GM18520 (cell line): ENCODE measurements around the gene CADM1.
A peak's percentile ranks its signal among the peaks of the same experiment; 100 is the strongest.

ENCODE experiments used
- ATAC-seq: cut with Tn5 transposase; IDR thresholded peaks from one replicate; pipeline ENCODE4 v1.9.1; 2021; ENCODE audit not compliant: unreplicated experiment

Gene CADM1

GRCh38 chr11:115518983-115519628 lies 14.9 kb upstream of the CADM1 start:
- no peak for ATAC-seq

- ATAC-seq = no peak
Measured at GRCh38 chr11:115515647-115516395, 11.6 kb upstream of the CADM1 start.

GRCh38 chr11:115506954-115507675 lies 2.9 kb upstream of the CADM1 start:
- ATAC-seq = no peak

- ATAC-seq = no peak
Measured at GRCh38 chr11:115505175-115505574, 960 bp upstream of the CADM1 start.

- ATAC-seq = no peak
Measured at GRCh38 chr11:115503886-115504275, 334 bp downstream of the CADM1 start.

GRCh38 chr11:115503083-115503885 lies 931 bp downstream of the CADM1 start:
- no peak for ATAC-seq

GRCh38 chr11:115502636-115503082 lies 1.6 kb downstream of the CADM1 start:
- ATAC-seq = no peak

GRCh38 chr11:115501893-115502589 lies 2.2 kb downstream of the CADM1 start:
- ATAC-seq = no peak

GRCh38 chr11:115501502-115501892 lies 2.7 kb downstream of the CADM1 start:
- no peak for ATAC-seq

- no peak for ATAC-seq
Measured at GRCh38 chr11:115500547-115501501, 3.4 kb downstream of the CADM1 start.

- ATAC-seq = no peak
Measured at GRCh38 chr11:115499891-115500290, 4.3 kb downstream of the CADM1 start.

GRCh38 chr11:115499241-115499799 lies 4.9 kb downstream of the CADM1 start:
- no peak for ATAC-seq

GRCh38 chr11:115498354-115498753 lies 5.9 kb downstream of the CADM1 start:
- no peak for ATAC-seq

GRCh38 chr11:115497303-115497702 lies 6.9 kb downstream of the CADM1 start:
- peak; percentile 48 for ATAC-seq

- ATAC-seq = no peak
Measured at GRCh38 chr11:115496892-115497291, 7.3 kb downstream of the CADM1 start.

- ATAC-seq = no peak
Measured at GRCh38 chr11:115493905-115494304, 10.3 kb downstream of the CADM1 start.

- ATAC-seq = no peak
Measured at GRCh38 chr11:115493488-115493887, 10.7 kb downstream of the CADM1 start.

GRCh38 chr11:115489466-115489865 lies 14.7 kb downstream of the CADM1 start:
- no peak for ATAC-seq

GRCh38 chr11:115488945-115489344 lies 15.3 kb downstream of the CADM1 start:
- no peak for ATAC-seq
